Effector memory CD8-positive, alpha-beta T cell (primary cell): Measurements from ENCODE around the gene BDH1.
"Not testable (repeated sequence)": the region's sequence is repeated elsewhere in the genome, so short reads cannot be mapped to it uniquely, and the experiment has no call there.

Experiments
- ATAC-seq: fragments of 150-1000 bp; cut with Tn5 transposase; replicated peaks from 2 replicates; pipeline ENCODE4 v1.10.0; 2021; ENCODE audit warnings: mild to moderate bottlenecking, moderate library complexity
- DNase-seq, 3 experiments: peaks; one replicate each; pipeline ENCODE4 v3.0.0; 2021
- H3K27ac Mint-ChIP-seq, 2 donors: one replicate each; pipeline ENCODE4 v1.8.0; 2022; ENCODE audit warnings: mild to moderate bottlenecking in 2 of 2, mixed read lengths in 2 of 2, moderate library complexity in 2 of 2
- H3K27me3 Mint-ChIP-seq, 2 donors: one replicate each; pipeline ENCODE4 v1.8.0; 2022; ENCODE audit warnings: mixed read lengths in 2 of 2
- H3K36me3 Mint-ChIP-seq: one replicate; pipeline ENCODE4 v1.8.0; 2022; ENCODE audit warnings: mild to moderate bottlenecking, moderate library complexity, mixed read lengths; ENCODE audit not compliant: insufficient read depth
- H3K4me1 Mint-ChIP-seq, 2 donors: one replicate each; pipeline ENCODE4 v1.8.0; 2022; ENCODE audit warnings: low read depth in 2 of 2, mixed read lengths in 2 of 2
- H3K4me3 Mint-ChIP-seq, 2 donors: one replicate each; pipeline ENCODE4 v1.8.0; 2022; ENCODE audit warnings: mild to moderate bottlenecking in 2 of 2, mixed read lengths in 2 of 2, moderate library complexity in 2 of 2
- H3K9me3 Mint-ChIP-seq, 2 donors: one replicate each; pipeline ENCODE4 v1.8.0; 2022; ENCODE audit warnings: mixed read lengths in 2 of 2

Gene BDH1

DNA sequence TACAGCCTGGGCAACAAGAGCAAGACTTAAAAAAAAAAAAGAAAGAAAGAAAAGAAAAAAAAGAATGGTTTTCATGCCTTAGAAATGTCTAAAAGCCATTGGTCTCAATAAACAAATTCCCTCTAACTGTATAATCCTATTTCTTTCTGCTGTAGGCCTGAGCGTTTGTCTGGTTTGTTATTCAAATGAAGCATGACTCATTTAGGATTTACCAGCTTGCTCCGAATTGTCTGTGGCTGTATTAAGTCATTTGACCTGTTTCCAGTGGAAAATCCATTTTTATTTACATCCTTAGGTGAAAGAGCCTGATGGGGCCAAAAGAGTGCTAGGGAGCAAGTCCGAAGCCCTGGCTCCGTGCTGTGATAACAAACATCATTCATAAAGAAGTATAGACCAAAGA, 73.8 kb downstream of the BDH1 start:
- ATAC-seq (no peak), DNase-seq (no peak)
- Mint-ChIP-seq H3K4me1 (no peaks in the 10 kb centered on the region), H3K27ac (no peak overlapping the region), H3K4me3 (no peak overlapping the region), H3K27me3 (peaks cover 23 to 52% of the 10 kb centered on the region in 2 donors), H3K36me3 (no peaks in the 10 kb centered on the region), H3K9me3 (no peaks in the 10 kb centered on the region)

GRCh38 chr3:197480320-197480719, 75.4 kb downstream of the BDH1 start:
- H3K4me3 Mint-ChIP-seq: no peak overlapping the region
- no peaks in the 10 kb centered on the region for H3K4me1 Mint-ChIP-seq
- H3K27me3 Mint-ChIP-seq: peaks cover 31 to 64% of the 10 kb centered on the region in 2 donors
- no peaks in the 10 kb centered on the region for H3K9me3 Mint-ChIP-seq
- no peak for DNase-seq
- H3K27ac Mint-ChIP-seq: no peak overlapping the region
- ATAC-seq: no peak
- no peaks in the 10 kb centered on the region for H3K36me3 Mint-ChIP-seq

GRCh38 chr3:197478746-197479668, 76.8 kb downstream of the BDH1 start:
- Mint-ChIP-seq H3K4me1 (no peaks in the 10 kb centered on the region), H3K4me3 (no peak overlapping the region), H3K36me3 (no peaks in the 10 kb centered on the region), H3K27ac (no peak overlapping the region), H3K27me3 (peaks cover 41 to 67% of the 10 kb centered on the region in 2 donors), H3K9me3 (no peaks in the 10 kb centered on the region)
- DNase-seq (no peak), ATAC-seq (no peak)

DNA sequence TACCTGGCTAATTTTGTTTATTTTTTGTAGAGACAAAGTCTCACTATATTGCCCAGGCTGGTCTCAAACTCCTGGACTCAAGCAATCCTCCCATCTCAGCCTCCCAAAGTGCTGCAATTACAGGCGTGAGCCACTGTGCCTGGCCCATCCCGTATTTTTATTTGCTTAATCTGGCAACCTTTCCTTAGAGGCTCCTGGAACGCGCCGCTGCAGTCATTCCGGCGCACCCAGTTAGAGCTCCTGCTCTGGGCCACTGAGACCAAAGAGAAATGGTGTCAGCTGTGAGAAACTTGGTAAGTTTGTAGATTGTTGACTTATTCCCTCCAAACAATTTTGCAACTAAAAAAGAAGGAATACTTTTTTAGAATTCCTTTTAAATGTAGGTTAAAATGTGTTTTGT, 78.0 kb downstream of the BDH1 start:
- H3K4me1 Mint-ChIP-seq, H3K27ac Mint-ChIP-seq, H3K4me3 Mint-ChIP-seq, H3K9me3 Mint-ChIP-seq, DNase-seq, ATAC-seq, H3K36me3 Mint-ChIP-seq: not testable (repeated sequence)
- H3K27me3 Mint-ChIP-seq: peaks cover 52 to 76% of the 10 kb centered on the region in 2 donors

DNA sequence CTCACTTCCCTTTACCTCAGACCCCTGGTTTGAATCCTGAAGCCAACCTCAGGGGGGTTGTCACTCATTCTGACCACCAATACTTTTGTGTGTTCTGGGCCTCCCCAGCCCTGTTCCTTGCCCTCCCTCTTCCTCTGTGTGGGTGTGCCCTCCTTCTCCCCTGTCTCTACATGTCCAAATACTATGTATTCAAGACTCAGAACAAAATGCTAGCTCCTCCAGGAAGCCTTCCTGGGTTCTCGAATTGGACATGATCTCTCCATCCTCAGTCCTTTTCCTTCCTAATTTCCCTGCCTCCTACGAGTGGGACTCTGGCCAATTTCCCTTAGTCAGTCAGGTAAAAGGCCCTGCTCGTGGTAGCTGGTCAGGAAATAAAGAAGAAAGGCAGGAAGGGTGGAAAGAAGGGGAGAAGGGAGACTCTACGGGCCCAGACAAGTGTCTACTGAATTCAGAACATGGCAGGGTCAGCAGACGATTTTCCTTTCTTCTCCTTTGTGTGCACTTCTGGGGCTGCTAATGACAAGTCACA, 79.7 kb downstream of the BDH1 start:
- no peaks in the 10 kb centered on the region for H3K36me3 Mint-ChIP-seq
- H3K9me3 Mint-ChIP-seq: no peaks in the 10 kb centered on the region
- H3K27ac Mint-ChIP-seq: no peak overlapping the region
- H3K4me1 Mint-ChIP-seq: no peaks in the 10 kb centered on the region
- H3K4me3 Mint-ChIP-seq: no peak overlapping the region
- no peak for ATAC-seq
- DNase-seq: no peak
- peaks cover 52 to 87% of the 10 kb centered on the region in 2 donors for H3K27me3 Mint-ChIP-seq

DNA sequence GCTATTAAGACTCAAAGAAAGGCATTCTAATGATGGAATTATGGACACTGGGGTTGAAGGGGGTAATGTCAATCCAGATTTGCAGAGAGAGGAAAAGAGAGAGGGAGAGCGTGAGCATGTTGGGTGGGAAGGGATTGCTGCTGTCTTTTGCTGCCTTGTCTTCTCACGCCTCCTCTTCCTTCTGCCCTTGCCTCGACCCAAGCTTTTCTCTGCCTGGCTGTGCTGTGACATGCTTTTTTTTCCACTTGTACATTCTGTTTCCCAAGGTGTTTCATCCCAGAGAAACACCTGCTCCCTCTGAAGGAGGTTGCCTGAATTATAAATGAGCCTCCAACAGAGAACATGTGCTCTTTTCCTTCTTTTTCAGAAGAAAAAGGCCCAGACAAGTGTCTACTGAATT, 80.3 kb downstream of the BDH1 start:
- Mint-ChIP-seq H3K9me3 (no peaks in the 10 kb centered on the region), H3K4me1 (no peaks in the 10 kb centered on the region), H3K27ac (peak overlapping the region in 1 of 2 donors; percentile 73), H3K4me3 (no peak overlapping the region), H3K27me3 (peaks cover 51 to 85% of the 10 kb centered on the region in 2 donors), H3K36me3 (no peaks in the 10 kb centered on the region)
- DNase-seq: no peak
- no peak for ATAC-seq

GRCh38 chr3:197472151-197472550, 83.6 kb downstream of the BDH1 start:
- peaks cover 59 to 92% of the 10 kb centered on the region in 2 donors for H3K27me3 Mint-ChIP-seq
- no peaks in the 10 kb centered on the region for H3K4me1 Mint-ChIP-seq
- DNase-seq (no peak), ATAC-seq (no peak)
- no peak overlapping the region for H3K27ac Mint-ChIP-seq
- no peaks in the 10 kb centered on the region for H3K9me3 Mint-ChIP-seq
- no peak overlapping the region for H3K4me3 Mint-ChIP-seq
- H3K36me3 Mint-ChIP-seq: no peaks in the 10 kb centered on the region

- H3K4me3 Mint-ChIP-seq: no peak overlapping the region
- no peaks in the 10 kb centered on the region for H3K9me3 Mint-ChIP-seq
- ATAC-seq (no peak), DNase-seq (no peak)
- no peak overlapping the region for H3K27ac Mint-ChIP-seq
- no peaks in the 10 kb centered on the region for H3K36me3 Mint-ChIP-seq
- H3K4me1 Mint-ChIP-seq: no peaks in the 10 kb centered on the region
- peaks cover 58 to 90% of the 10 kb centered on the region in 2 donors for H3K27me3 Mint-ChIP-seq
Measured at GRCh38 chr3:197471221-197472010, 84.4 kb downstream of the BDH1 start.

DNA sequence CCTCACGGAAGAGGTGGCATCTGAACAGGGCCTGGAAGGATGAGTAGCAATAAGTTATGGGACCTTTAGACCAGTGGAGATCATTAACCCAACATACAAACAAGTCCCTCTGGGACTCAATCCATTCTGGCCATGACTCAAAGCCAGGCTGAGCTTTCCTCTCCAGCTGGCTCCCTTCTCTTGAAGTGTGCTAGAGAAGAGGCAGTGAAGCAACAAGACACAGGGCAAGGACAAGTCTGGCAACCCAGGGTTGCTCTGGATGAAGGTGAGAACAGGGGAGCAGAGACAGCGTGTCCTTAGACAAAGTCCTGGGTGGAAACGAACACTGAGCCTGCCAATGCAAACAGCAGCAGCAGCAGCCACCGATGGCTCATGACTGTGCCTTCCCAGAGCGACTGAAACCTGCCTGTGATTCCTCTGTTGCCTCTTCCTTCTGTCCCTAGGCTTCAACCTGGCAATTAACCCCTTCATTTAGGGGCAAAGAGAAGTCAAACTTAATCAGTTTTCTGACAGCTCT, 86.8 kb downstream of the BDH1 start:
- Mint-ChIP-seq H3K36me3 (no peaks in the 10 kb centered on the region), H3K9me3 (no peaks in the 10 kb centered on the region), H3K4me1 (no peaks in the 10 kb centered on the region), H3K27me3 (peaks cover 58 to 88% of the 10 kb centered on the region in 2 donors), H3K4me3 (no peak overlapping the region), H3K27ac (no peak overlapping the region)
- ATAC-seq (no peak), DNase-seq (no peak)

GRCh38 chr3:197468167-197468566, 87.6 kb downstream of the BDH1 start:
- Mint-ChIP-seq H3K4me3 (no peak overlapping the region), H3K36me3 (no peaks in the 10 kb centered on the region), H3K27me3 (peaks cover 50 to 81% of the 10 kb centered on the region in 2 donors), H3K9me3 (no peaks in the 10 kb centered on the region), H3K4me1 (no peaks in the 10 kb centered on the region), H3K27ac (no peak overlapping the region)
- DNase-seq (no peak), ATAC-seq (no peak)

DNA sequence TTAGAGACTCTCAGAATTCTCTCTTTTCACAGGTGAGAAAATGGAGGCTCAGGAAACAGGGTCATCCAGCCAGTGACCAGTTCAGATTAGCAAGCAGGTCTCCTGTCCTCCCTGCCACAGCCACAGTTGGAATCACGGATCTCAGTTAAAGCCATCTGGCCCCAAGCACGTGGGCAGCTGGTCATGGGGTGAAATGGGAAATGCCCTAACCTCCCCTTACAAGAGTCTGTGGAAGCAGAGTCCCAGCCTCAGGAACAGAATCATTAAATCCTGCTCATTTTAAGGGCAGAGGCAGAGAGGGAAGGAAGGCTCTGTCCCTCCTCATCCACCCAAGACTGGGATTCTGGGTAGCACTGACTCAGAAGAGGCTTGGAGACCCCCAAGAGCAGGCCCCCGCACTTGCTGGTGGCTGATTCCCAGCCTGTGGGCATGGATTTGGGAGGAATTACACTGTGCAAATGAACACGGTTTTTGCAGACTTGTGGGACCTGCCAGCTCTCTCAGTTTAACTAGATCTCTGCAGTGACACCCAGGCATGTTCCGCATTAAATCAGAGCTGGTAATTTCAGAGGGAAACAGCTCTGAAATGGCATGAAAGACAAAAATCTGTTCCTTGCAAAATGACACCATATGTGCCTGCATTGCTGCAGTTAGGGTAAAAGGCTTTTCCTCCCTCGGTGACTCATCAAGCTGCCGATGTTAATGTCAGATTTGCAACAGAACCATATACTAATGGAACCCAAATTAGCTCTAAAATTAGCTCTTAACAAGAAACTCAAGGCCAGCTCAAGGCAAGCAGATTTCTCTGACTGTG, 89.0 kb downstream of the BDH1 start:
- Mint-ChIP-seq H3K27me3 (peaks cover 56 to 70% of the 10 kb centered on the region in 2 donors), H3K4me1 (no peaks in the 10 kb centered on the region), H3K4me3 (no peak overlapping the region), H3K36me3 (peaks cover 2% of the 10 kb centered on the region), H3K27ac (no peak overlapping the region), H3K9me3 (no peaks in the 10 kb centered on the region)
- DNase-seq (no peak), ATAC-seq (no peak)

- Mint-ChIP-seq H3K9me3 (no peaks in the 10 kb centered on the region), H3K4me3 (no peak overlapping the region), H3K27ac (no peak overlapping the region), H3K27me3 (peaks cover 56 to 62% of the 10 kb centered on the region in 2 donors), H3K4me1 (no peaks in the 10 kb centered on the region), H3K36me3 (peaks cover 2% of the 10 kb centered on the region)
- ATAC-seq: no peak
- no peak for DNase-seq
Measured at GRCh38 chr3:197465996-197466549, 89.7 kb downstream of the BDH1 start.
